BJ (cell line): Measurements from ENCODE around the gene TSHR. TPM values are rescaled to one million over a fixed set of nuclear protein-coding genes. Genes with fewer than 3 reads are reported as not detected.
"Not testable (repeated sequence)": the region's sequence is repeated elsewhere in the genome, so short reads cannot be mapped to it uniquely, and the experiment has no call there.

ENCODE experiments used
- CTCF ChIA-PET: fragments of 350-600 bp; formaldehyde crosslinking; extraction: SDS; loops from one replicate; lab custom pipeline; 2021; ENCODE audit warnings: antibody characterized with exemption, inconsistent platforms; lab: Yijun Ruan, JAX
- POLR2A ChIA-PET: fragments of 300-600 bp; sonication (Branson Sonifier 250); formaldehyde crosslinking; extraction: SDS; loops from one replicate; lab custom pipeline; 2021; ENCODE audit warnings: antibody characterized with exemption; lab: Charles Lee
- DNase-seq: peaks from one replicate; pipeline ENCODE4 v3.0.0-alpha.2; 2011; ENCODE audit warnings: low read depth
- H3K27me3 ChIP-seq: 2 replicates; pipeline ENCODE4 v1.6.0; 2011; ENCODE audit warnings: low read length; ENCODE audit not compliant: control insufficient read depth, insufficient read depth
- H3K36me3 ChIP-seq: 2 replicates; pipeline ENCODE4 v1.5.1; 2011; ENCODE audit warnings: low read length; ENCODE audit not compliant: control insufficient read depth, insufficient read depth
- H3K4me3 ChIP-seq: 2 replicates; pipeline ENCODE4 v1.5.1; 2011; ENCODE audit warnings: low read depth, mild to moderate bottlenecking, control low read depth, low read length
- CTCF ChIP-seq: IDR thresholded peaks from 2 replicates; pipeline ENCODE4 v1.5.1; 2011; ENCODE audit warnings: low read depth, mild to moderate bottlenecking, control low read depth, inconsistent platforms, low read length, moderate library complexity; ENCODE audit not compliant: insufficient read depth
- polyA minus RNA-seq: library from RNA; depleted of rRNA, polyadenylated mRNA; stranded (reverse); fragments of >200 nt; gene quantifications from 2 replicates; pipeline ENCODE4 v1.2.3, GENCODE V29; 2011; rRNA and poly(A)+ RNA removed
- polyA plus RNA-seq: library from polyadenylated mRNA; depleted of rRNA; stranded (reverse); fragments of >200 nt; gene quantifications from 2 replicates; pipeline ENCODE4 v1.2.3, GENCODE V29; 2011; rRNA removed

The TSHR gene
- not detected in 2 replicates for polyA plus RNA-seq
- polyA minus RNA-seq: not detected in 2 replicates

DNA sequence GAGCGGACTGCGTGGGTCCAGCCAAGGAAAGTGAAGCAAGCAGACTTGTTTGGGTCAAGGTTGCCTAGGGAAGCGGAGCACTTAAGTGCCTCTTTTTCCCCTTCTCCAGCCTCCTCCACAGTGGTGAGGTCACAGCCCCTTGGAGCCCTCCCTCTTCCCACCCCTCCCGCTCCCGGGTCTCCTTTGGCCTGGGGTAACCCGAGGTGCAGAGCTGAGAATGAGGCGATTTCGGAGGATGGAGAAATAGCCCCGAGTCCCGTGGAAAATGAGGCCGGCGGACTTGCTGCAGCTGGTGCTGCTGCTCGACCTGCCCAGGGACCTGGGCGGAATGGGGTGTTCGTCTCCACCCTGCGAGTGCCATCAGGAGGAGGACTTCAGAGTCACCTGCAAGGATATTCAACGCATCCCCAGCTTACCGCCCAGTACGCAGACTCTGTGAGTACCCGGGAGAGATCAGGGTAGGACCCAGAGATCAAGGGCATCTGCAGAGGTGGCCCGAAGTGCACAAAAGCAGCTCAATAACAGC lies at the start of gene TSHR:
Gene TSHR (plus strand): TSS at position 206 of the 526 bp plus-strand sequence. CDS start 60 bp downstream, at position 266.
- Histone ChIP-seq H3K36me3 (no peaks in the 10 kb centered on the region), H3K27me3 (peaks cover 15% of the 10 kb centered on the region), H3K4me3 (peak within 1 kb of the TSS; percentile 49)
- ChIA-PET POLR2A (no interaction called here), CTCF (interaction anchor here (0.5 to 8.0 kb wide), 10 partner anchors 11 to 209 kb away, joined by 3 to 83 read pairs (median 6); partner anchors contain the start of gene CEP128)
- no peak for TF ChIP-seq CTCF
- no peak for DNase-seq

GRCh38 chr14:80906336-80906735 lies 49.1 kb upstream of the TSHR start:
- Histone ChIP-seq H3K4me3 (no peak overlapping the region), H3K27me3 (no peaks in the 10 kb centered on the region), H3K36me3 (no peaks in the 10 kb centered on the region)
- no peak for DNase-seq
- POLR2A ChIA-PET: no interaction called here
- no peak for TF ChIP-seq CTCF
- CTCF ChIA-PET: interaction anchor here (0.6 kb wide), 1 partner anchor 1126 kb away, joined by 4 read pairs; no protein-coding TSS in a partner anchor

DNA sequence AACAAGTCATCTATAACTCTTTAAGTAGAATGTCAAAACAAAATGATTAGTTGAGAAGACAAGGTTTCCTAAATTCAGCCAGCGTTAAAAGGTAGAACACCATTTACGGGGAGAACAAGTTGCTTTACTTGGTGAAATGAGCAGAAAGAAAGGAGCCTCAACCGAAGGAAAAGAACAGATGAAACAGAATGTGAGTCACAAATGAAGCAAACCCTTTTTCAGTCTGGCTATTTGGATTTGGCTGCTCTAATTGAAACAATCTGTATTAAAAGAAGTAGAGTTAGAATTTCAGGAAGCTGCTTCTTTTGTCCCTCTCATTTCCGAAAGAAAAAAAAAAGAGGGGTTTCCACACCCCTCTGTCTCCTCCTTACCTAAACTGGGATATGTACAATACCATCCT lies 48.5 kb upstream of the TSHR start:
- DNase-seq: peak; percentile 23
- ChIA-PET POLR2A (no interaction called here), CTCF (interaction anchor here (0.6 to 1.5 kb wide), 2 partner anchors 28 to 257 kb away, joined by 3 to 4 read pairs; no protein-coding TSS in a partner anchor)
- TF ChIP-seq CTCF: no peak
- no peaks in the 10 kb centered on the region for H3K27me3 ChIP-seq
- no peaks in the 10 kb centered on the region for H3K36me3 ChIP-seq
- no peak overlapping the region for H3K4me3 ChIP-seq

GRCh38 chr14:80912013-80912412 lies 43.4 kb upstream of the TSHR start:
- DNase-seq, H3K36me3 ChIP-seq, CTCF ChIA-PET, H3K27me3 ChIP-seq, H3K4me3 ChIP-seq, POLR2A ChIA-PET: not testable (repeated sequence)

DNA sequence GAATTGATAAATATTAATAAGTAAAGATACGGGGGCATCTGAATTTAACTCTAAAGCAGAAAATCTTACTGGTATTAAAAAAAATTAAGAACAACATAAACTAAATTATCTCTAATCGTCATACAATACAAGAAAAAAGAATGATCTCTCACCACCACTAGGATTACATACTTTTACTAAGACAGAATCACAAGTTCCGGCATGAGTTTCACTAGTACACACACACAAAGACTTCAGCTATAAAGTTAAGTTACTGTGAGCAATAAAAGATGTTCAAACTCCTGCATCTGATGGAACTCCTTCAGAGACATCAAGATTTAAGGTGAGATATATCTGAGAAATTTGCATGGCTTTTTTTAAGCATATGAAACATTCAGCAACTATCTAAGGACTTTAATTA lies 35.8 kb upstream of the TSHR start:
- CTCF ChIA-PET: no interaction called here
- TF ChIP-seq CTCF: no peak
- Histone ChIP-seq H3K4me3 (no peak overlapping the region), H3K36me3 (no peaks in the 10 kb centered on the region), H3K27me3 (no peaks in the 10 kb centered on the region)
- DNase-seq: no peak
- POLR2A ChIA-PET: no interaction called here
